CD4-positive, alpha-beta T cell treated with Interleukin-15 for 1 hour (primary cell): Measurements from ENCODE around the gene NUCB1.

ENCODE experiments used
- DNase-seq: peaks from one replicate; pipeline ENCODE4 v3.0.0-alpha.2; 2020

Gene NUCB1

DNA sequence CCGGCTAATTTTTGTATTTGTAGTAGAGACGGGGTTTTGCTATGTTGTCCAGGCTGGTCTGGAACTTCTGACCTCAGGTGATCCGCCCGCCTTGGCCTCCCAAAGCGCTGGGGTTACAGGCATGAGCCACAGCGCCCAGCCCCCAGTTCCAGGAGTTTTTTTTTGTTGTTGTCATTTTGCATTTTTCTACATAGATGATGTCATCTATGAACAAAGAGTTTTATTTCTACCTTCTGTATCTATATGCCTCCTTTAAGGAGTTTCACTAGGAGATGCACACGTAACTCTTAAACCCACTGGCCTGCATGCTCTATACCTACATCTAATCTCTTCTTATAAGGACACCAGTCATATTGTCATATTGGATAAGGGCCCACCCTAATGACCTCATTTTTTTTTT is 38.1 kb downstream of the NUCB1 start:
- DNase-seq = no peak

DNA sequence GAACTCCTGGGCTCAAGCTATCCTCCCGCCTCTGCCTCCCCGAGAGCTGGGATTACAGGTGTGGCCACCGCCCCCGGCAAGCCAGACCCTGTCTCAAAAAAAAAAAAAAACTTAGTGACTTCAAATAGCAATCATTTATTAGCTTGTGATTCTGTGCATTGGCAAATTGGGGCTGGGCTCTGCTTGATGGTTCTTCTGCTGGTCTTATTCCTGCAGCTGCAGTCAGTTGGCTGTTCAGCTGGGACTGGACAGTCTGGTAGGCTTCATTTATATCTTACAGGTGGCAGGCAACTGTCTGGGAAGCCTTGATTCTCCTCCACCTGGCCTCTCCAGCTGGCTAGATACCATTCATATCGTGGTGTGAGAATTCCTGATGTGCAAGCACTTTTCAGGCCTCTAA is 40.8 kb downstream of the NUCB1 start:
- no peak for DNase-seq

DNA sequence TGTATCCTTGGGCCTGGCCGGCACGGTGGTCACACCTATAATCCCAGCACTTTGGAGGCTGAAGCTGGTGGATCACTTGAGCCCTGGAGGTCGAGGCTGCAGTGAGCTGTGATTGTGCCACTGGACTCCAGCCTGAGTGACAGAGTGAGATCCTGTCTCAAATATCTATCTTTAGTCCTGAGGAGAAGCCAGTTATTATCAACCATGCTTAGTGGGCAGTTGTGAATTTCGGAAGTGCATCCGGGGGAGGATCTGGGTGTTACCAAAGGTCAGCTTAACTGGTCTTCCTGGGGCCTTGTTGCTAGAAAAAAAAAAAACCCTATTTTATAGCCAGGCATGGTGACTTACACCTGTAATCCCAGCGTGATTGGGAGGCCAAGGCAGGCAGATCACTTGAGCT is 43.0 kb downstream of the NUCB1 start:
- no peak for DNase-seq

DNA sequence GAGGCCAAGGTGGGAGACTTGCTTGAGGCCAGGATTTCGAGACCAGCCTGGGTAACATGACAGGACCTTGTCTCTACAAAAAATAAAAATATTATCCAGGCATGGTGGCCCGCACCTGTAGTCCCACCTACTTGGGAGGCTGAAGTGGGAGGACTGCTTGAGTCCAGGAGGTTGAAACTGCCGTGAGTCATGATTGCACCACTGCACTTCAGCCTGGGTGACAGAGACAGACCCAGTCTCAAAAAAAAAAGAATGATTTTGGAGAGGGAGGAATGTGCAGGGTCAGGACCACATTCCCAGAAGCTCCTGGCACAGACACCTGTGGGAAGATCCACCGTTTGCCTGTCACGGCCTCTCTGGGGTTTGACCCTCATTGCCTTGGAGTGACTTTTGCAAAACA is 45.3 kb downstream of the NUCB1 start:
- no peak for DNase-seq

DNA sequence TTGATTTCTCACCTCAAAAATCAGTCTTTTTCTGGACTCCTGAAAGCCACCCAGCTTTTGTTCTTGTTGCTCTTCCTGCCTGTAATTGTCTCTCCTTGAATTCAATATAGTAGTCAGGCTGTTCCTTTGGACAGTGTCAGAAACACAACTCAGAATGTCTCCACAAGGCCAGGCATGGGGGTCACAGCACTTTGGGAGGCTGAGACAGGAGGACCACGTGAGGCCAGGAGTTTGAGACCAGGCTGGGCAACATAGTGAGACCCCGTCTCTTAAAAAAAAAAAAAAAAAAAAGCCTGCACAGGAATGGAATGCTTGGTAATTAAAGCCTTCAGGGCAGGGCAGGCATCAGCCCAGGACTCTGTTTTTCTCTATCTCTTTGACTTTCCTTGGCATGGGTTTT is 45.7 kb downstream of the NUCB1 start:
- DNase-seq = no peak

DNA sequence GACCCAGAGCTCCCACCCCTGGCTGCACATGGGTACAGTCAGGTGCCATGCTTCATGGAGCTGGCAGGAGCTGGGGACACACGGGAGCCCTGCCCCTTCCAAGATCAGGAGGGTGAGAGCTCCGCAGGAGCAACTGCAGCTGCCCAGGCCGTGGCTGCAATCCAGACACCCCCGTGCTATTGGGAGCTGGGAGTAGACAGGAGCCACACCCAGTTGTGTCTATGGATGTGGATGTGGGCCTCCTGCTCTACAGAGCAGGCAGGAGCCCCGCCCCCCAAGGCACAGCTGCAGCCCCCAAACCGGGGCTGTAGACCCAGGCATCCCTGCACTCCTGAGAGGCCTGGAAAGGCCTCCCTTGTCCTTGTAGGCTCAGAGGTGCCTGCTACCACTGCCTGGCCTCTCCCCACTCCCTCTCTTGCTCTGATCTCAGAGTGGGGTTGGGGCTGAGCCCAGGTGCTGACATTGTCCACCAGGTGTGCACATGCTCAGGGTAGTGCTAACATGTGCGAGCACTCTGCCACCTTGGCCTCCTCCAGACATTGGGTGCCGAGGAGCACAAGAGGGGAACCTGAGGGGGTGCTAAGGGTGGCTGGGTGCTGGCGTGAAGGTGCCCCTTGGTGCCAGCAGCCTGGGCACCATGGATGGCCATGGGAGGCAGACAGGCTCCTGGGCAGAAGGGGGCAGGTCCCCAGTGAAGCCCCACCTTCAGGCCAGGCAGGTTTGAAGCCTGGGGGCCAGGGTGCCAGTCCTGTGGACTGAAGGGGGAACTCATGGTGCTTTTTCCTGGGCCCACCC is 46.5 kb downstream of the NUCB1 start:
- DNase-seq = no peak

DNA sequence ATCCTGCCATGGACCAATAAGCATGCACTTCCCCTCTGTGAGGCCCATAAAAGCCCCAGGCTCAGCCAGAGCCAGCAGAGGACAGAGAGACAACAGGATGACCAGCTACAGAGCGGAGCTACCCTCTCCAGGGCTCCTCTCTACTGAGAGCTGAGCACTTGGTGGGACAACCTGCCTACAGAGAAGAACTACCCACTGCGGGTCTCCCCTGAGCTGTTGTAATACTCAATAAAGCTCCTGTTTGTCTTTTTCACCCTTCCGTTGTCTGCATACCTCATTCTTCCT is 47.1 kb downstream of the NUCB1 start:
- no peak for DNase-seq

DNA sequence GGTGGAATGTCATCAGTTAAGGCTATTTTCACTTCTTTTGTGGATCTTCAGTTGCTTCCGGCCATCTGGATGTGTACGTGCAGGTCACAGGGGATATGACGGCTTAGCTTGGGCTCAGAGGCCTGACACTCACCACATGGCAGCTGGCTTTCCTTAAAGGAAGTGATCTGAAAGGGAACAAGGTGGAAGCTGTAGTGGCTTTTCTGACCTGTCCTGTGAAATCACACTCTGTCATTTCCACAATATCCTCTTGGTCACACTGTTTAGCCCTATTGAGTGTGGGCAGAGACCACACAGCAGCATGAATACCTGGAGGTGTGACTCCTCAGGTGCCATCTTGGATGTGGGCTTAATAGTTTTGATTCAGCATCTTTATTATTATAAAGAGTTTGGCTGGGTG is 50.0 kb downstream of the NUCB1 start:
- DNase-seq = no peak

DNA sequence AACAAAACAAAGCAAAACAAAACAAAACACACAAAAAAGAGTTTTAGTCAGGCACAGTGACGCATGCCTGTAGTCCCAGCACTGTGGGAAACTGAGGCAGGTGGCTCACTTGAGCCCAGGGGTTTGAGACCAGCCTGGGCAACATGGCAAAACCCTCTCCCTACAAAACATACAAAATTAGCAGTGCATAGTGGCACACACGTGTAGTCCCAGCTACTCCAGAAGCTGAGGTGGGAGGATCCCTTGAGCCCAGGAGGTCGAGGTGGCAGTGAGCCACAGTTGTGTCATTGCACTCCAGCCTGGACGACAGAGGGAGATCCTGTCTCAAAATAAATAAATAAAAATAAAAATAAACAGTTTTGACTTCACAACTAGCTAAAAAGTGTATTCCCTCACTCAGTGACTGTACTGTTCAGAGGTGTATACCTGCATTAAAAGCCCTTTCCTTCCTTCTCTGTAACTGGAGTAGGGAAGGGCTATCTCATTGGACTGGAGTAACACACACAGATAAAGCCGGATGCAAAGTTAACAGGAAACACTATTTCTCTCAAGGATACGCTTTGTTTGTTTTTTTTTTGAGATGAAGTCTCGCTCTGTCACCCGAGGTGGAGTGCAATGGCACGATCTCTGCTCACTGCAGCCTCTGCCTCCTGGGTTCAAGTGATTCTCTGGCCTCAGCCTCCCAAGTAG is 50.9 kb downstream of the NUCB1 start:
- no peak for DNase-seq

DNA sequence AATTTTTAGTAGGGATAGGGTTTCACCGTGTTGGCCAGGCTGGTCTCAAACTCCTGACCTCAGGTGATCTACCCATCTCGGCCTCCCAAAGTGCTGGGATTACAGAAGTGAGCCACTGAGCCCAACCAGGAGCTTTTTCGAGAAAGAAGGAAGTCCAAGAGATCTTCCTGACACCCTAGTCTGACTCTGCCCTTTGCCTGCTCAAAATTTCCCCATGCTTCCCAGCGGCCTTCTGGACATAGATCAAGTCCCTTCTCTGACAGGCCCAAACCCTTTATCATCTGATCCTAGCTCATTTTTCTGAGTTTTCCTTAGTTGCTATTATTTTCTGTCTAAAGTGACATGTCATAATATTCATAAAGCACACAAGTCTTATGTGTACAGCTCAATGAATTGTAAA is 53.0 kb downstream of the NUCB1 start:
- no peak for DNase-seq

DNA sequence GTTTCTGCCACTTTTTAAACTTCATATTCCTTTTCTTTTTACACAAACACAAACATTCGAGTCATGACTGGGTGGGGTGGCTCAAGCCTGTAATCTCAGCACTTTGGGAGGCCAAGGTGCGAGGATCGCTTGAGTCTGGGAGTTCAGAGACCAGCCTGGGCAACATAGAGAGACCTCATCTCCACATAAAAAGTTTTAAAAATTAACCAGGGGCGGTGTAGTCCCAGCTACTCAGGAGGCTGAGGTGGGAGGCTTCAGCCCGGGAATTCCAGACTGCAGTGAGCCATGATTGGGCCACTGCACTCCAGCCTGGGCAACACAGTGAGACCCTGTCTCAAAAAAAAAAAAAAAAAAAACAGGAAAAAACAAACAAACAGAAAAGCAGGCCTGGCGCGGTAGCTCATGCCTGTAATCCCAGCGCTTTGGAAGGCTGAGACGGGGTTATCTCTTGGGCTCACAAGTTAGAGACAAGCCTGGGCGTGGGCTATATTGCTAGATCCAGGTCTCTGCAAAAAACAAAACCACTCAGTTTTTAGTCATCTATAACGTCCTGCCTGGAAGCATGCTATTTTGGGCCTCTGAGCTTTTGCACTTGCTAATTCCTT is 54.0 kb downstream of the NUCB1 start:
- no peak for DNase-seq

DNA sequence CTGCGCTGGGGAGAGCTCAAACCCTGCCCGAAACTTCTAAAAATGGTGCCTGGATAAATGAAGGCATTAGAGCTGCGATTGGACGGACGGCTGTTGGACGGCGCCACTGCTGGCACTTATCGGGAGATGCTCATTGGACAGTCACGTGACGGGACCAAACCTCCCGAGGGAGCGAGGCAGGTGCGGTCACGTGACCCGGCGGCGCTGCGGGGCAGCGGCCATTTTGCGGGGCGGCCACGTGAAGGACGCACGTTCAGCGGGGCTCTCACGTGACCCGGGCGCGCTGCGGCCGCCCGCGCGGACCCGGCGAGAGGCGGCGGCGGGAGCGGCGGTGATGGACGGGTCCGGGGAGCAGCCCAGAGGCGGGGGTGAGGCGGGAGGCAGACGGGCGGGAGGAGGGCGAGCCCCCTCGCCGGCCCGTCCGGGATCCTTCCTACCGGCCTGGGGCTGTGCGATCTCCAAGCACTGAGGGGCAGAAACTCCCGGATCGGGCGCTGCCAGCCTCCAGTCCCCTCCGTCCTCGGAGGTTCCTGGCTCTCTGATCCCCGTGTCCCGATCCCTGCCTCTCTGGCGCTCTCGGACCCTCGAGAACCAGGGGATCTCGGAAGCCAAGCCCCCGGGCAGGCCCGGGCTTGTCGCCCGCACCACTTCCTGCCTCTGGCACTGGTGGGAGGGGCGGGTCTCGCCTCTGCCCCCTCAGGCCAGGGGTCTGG is 54.6 kb downstream of the NUCB1 start, which contains the start of gene BAX:
BAX (plus strand) TSS at position 281 of the 713 bp plus-strand sequence; CDS start at position 335, 54 bp downstream.
- peak; percentile 88 for DNase-seq

DNA sequence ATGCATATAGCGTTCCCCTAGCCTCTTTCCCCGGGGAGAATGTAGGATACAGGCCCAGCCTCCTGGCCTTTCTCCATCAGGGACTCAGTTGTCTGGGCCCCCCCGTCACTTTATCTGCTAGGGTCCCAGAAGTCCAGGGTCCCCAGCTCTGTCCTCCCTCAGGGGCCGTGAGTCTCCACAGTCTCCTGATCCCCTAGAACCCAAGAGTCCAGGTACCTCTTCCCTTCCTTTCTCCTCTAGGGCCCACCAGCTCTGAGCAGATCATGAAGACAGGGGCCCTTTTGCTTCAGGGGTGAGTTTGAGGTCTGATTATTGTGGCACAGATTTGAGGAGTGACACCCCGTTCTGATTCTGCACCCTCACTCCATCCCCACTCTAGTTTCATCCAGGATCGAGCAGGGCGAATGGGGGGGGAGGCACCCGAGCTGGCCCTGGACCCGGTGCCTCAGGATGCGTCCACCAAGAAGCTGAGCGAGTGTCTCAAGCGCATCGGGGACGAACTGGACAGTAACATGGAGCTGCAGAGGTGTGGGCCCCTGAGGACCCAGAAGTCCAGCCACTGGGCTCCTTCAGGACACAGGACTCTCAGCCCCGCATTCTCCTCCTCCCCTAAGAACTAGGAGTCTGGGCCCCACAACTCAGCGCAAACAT is 55.3 kb downstream of the NUCB1 start:
- no peak for DNase-seq

DNA sequence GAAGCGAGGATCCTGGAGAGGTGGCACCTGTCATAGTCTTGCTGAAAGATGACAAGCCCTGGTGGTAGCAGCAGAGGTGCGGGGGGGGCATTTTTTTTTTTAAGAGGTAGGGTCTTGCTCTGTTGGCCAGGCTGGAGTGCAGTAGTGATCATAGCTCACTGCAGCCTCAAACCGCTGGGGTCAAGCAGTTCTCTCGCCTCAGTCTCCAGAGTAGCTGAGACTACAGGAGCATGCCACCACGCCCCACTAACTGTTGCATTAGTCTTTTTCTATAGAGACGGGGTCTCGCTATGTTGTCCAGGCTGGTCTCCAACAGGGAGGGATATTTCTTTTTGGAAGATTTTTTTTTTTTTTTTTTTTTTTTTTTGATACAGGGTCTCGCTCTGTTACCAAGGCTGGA is 57.9 kb downstream of the NUCB1 start:
- DNase-seq = no peak

DNA sequence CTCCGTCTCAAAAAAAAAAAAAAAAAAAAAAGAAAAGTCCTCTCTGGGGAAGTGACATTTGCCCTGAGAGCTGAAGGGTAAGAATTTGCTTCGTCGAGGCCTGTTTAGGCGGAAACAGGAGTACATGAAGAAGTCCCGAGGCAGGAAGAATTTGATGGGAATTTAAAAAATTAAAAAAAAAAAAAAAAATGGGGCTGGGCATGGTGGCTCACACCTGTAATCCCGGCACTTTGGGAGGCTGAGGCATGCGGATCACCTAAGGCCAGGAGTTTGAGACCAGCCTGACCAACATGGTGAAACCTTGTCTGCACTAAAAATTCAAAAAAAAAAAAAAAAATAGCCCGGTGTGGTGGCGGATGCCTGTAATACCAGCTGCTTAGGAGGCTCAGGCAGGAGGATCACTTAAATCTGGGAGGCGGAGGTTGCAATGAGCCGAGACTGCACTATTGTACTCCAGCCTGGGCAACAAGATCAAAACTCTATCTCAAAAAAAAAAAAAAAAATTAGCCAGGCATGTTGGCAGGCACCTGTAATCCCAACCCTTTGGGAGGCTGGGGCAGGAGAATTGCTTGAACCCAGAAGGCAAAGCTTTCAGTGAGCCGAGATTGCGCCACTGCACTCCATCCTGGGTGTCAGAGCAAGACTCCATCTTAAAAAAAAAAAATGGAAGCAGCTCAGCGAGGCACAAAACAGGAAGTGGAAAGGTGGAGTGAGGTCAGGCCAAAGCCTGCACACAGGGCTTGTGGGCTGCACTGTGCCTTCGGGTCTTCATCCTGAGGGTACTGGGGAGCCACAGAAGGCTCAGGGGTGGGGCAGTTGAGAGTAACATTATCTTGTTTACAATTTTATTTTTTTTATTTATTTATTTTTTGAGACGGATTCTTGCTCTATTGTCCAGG is 59.5 kb downstream of the NUCB1 start:
- DNase-seq = peak; percentile 22

DNA sequence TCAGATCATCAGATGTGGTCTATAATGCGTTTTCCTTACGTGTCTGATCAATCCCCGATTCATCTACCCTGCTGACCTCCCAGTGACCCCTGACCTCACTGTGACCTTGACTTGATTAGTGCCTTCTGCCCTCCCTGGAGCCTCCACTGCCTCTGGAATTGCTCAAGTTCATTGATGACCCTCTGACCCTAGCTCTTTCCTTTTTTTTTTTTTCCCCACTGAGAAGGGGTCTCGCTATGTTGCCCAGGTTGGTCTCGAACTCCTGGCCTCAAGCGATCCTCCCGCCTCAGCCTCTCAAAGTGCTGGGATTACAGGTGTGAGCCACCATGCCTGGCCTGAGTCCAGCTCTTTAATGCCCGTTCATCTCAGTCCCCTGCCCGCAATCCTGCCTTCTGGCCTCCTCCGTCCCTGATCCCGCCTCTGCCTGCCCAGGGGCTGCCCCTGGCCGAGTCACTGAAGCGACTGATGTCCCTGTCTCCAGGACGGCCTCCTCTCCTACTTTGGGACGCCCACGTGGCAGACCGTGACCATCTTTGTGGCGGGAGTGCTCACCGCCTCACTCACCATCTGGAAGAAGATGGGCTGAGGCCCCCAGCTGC is 61.0 kb downstream of the NUCB1 start:
- no peak for DNase-seq

DNA sequence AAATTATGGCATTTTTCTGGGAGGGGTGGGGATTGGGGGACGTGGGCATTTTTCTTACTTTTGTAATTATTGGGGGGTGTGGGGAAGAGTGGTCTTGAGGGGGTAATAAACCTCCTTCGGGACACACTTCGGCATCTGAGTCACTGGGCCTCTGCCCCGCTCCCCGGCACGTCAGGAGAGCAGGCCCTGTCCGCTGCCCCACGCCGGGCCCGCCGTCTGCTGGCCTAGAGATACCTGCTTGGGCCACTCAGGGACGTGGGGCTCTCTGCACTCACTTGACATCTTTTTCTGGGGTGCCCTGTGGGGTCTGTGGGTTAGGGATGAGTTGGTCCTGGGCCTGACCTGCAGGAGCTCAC is 61.5 kb downstream of the NUCB1 start:
- DNase-seq = no peak

DNA sequence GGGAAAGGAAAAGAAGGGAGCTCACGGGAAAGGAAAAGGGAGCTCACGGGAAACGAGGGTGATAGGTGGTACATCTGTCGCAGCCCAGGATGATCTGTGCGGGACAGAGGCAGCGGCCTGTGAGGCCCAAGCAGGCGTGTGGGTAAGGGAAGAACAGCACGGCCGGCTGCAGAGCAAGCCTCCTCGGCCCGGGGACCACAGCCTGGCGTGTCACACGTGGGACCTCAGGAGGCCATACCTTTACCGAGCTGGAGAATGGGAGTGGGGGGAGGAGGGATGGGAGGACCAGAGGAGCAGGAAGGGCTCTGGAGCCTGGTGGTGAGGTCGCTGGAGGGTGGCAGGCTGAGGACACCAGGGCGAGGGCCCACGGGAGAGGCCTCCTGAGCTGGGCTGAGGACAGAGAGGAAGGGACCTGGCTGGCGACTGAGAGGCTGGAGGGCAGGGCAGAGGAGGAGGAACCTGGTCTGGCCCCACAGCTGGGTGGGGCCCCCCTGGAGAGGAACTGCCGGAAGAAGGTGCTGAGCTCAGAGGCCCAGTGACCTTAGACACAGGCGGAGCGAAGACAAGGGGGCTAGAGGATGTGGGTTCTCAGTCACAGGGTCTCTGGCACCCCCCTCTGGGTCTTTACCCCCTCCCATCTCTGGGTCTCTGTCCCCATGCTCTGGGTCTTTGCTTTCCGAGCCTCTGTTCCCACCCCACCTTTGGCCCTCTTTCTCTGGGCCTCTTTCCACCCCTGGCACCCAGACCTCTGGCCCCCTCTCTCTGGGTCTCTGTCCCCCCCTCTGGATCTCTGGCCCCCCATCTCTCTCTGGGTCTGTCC is 62.1 kb downstream of the NUCB1 start:
- peak; percentile 79 for DNase-seq

DNA sequence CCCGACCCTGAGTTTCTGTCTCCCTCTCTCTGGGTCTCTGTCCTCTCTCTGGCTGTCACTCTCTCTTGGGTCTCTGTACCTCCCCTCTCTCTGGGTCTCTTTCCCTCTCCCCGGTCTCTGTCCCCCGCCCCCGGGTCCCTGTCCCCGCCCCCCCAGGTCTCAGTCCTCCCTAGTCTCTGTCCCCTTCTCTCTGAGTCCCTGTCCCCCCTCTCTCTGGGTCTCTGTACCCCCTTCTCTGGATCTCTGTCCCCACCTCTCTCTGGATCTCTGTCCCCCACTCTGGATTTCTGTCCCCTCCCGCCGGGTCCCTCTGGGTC is 62.7 kb downstream of the NUCB1 start:
- DNase-seq = no peak

DNA sequence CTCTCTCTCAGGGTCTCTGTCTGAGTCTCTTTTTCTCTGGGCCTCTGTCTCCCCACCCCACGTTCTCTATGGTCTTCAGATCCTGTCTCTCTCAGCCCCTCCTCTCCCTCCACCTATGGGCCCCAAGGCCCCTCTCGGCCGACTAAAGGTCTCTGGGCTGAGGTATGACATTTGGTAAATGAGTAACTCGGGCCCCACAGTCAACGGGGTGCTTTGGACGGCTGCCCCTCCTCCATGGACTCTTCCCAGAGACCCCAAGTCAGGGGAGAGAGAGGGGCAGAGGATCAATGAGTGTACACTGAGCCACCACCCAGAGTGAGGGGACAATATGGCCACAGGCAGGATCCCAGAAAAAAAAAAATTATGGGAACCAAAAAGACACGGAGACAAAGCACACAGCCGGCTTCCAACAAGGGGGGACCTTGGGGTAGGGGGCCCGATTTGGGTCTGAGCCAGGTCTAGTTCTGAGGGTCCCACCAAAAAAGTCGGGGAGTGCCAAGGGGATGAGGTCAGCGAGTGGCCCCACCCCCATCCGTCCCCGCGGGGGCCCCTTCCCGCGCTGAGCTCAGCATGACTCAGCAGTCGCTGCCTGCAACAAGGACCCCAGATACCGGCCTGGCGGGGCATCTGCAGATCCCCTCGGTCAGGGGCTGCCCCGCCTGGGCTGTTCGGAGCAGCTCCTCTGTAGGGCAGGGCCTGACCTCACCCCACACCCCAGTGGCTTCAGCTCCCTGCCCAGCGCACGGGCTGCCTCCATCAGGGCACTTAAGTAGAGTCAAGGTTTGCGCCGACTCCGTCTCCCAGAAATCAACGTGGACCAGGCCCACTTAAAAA is 63.5 kb downstream of the NUCB1 start:
- DNase-seq = peak; percentile 64
